ENCODE results near the gene FEV.

The FEV gene

DNA sequence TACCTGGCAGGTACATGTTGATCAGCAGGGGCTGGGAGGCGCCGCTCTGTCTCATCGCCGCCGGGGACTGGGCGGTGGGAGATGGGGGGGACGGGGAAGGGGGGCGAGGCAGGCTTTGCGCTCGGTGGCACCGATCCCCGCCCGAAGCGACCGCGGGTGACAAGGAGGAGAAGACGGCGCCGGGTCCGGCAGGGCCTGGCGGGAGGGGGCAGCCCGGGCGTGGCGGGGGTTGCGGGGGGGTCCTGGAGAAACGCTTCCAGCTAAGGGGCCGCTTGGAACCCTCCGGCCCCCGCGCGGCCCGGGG is at the start of gene FEV:
Gene FEV (minus strand): TSS at position 164 of the 304 bp plus-strand sequence. CDS start 109 bp downstream, at position 55.
- no peak for DNase-seq

GRCh38 chr2:219032051-219032745 is 47.2 kb upstream of the FEV start:
- DNase-seq = no peak

- no peak for DNase-seq
Measured at GRCh38 chr2:219031005-219031738, 46.2 kb upstream of the FEV start.

DNA sequence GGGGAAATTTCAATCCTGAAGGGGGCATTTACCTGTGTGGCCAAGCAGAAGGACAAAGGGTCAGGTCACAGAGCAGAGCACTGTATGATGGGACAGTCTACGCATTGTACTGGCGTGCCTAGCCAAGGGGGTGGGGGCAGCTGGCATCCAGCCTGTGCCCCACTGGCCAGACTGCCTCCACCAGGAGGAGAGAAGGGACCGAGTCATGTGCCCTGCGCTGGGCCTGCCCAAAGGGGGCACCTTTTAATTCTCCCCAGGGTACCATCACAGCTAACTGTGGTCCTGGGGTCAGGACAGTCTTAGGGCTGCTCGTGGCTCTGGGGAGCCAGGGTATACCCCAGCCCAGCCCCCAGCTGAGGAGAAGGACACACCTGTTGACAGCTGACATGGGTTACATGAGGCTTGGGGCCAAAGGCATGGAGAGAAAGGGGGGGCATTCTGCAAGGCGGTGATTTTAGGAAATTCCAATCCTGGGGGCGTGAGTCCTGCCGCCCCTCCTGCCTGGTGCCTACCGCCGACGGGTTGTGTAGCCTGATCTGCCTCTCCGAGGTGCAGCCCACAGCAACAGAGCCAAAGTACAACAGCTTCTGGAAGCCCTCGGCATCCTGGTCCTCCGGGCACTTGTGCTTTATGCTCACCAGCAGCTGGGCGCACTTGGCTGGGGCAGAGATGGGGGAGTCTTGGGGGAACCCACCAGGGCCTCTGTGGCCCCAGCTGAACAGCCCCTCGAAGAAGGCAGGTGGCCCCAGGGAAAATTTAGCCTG is 45.4 kb upstream of the FEV start:
- DNase-seq = no peak

DNA sequence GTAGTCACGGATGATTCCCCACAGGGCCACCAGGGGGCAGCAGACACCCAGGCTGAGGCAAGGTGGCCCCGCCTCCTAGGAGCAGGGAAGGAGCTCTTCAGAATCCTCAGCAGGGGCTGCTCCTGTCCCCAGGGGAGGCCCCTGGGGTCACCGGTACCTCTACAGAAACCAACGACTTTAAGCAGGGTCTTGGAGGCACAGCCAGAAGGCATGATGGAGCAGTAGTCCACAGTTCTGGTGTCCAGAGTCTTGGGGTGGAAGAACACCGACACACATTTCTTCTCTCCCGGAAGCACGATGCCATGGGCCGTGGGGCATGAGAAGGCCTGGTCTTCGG is 44.8 kb upstream of the FEV start:
- DNase-seq = peak; percentile 84

DNA sequence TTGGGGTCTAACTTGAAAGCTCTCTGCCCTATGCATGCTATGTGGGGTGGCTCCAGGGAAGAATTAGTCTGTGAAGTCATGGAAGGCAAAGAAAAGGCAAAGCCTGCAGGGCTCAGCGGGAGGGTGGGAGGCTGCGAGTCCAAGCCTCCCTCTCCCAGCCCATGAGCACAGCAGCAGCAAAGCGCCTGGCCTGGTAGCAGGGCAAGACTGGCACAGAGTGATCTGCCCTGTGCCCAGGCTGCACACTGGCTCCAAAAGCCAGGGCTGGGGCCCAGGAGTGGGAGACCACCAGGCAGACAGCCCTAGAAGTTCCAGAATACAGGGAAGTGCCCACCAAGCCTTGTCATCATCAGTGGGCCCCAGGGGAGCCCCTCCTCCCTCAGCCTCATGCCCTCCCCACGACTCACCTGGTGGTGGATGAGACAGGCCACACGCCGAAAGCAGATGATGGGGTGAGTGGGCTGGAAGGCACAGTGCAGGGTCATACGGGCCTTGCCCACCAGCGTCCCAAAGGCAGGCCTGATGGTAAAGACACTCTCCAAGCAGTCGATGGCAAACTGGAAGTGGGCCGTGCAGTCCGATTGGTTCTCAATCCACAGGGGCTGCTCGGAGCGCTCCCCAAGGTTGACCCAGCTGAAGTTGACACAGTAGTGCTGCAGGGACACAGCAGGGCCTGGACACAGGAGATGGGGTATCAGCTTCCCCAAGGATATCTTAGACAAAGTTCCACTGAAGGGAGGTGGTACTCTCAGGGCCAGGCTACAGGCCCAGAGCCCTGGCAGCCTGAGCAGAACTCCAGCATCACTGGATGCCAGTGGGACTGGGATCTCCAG is 44.2 kb upstream of the FEV start:
- no peak for DNase-seq

GRCh38 chr2:219028141-219028540 is 43.2 kb upstream of the FEV start:
- no peak for DNase-seq

GRCh38 chr2:219027511-219028055 is 42.6 kb upstream of the FEV start:
- no peak for DNase-seq

GRCh38 chr2:219026946-219027345 is 42.0 kb upstream of the FEV start:
- DNase-seq = no peak

GRCh38 chr2:219025637-219026585 is 40.9 kb upstream of the FEV start:
- no peak for DNase-seq

GRCh38 chr2:219024059-219024458 is 39.1 kb upstream of the FEV start:
- DNase-seq = no peak

DNA sequence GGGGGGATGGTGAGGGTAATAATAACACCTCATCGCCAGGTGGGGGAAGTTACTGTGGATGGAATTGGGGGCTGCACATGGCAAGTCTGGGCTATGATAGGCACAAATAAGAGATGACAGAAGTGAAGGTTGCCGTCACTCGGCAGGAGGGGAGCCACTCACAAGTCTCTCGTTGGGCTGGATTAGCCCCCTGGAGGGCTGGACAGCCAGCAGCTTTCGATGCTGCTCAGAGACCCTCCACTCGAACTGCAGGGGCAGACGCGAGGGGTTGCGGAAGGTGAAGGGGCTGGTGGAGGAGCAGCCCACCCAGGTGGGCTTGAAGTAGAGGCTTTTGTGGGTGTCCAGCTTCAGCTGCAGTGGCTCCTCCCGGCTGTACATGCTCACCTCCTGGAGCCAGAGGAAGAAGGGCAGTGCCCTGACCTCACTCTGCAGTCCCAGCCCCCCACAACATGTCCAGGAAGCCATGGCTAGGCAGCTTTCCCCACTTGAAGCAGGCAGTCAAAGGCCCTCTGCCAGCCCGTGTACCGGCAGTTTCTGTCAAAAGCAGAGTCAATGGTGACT is 38.1 kb upstream of the FEV start:
- DNase-seq = no peak

DNA sequence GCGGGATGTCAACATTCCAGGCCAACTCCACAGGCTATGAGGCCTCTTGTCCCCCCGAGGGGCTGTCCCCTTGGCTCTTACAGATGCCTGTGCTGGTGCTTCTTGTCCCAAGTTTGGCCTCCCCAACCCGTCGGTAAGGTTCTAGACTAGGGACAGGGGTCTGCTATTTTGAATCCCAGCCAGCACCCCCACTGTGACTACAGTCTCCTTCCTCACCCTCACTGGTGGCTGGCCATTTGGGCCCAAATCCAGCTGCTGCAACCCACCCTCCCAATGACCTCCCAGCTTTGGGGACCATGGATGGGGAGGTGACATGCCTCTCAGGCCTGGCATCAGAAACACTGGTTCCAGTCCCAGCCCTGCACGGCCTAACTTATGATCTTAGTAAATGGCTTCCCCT is 37.6 kb upstream of the FEV start:
- DNase-seq = no peak

GRCh38 chr2:219022041-219022440 is 37.1 kb upstream of the FEV start:
- DNase-seq = no peak

- no peak for DNase-seq
Measured at GRCh38 chr2:219021591-219021990, 36.6 kb upstream of the FEV start.

- no peak for DNase-seq
Measured at GRCh38 chr2:219020604-219021365, 35.8 kb upstream of the FEV start.

DNA sequence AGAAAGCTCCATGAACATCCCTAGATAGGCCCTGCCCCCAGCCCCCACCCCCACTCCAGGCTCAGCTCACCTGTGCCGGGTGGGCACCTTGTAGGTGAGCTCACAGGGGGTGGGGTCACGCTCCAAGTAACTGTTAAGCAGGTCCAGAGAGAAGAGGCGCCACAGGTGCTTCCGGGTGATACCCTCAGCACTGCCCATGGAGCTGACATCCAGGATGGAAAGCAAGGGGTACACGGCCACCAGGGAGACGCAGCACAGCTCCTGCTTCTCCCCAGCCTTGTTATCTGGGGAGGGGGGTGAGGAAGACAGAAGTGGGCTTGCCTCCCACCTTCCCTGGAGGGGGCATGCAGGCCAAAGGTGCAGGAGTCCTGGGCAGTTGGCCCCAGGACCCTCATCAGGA is 34.5 kb upstream of the FEV start:
- DNase-seq = no peak

GRCh38 chr2:219018726-219019125 is 33.7 kb upstream of the FEV start:
- no peak for DNase-seq

DNA sequence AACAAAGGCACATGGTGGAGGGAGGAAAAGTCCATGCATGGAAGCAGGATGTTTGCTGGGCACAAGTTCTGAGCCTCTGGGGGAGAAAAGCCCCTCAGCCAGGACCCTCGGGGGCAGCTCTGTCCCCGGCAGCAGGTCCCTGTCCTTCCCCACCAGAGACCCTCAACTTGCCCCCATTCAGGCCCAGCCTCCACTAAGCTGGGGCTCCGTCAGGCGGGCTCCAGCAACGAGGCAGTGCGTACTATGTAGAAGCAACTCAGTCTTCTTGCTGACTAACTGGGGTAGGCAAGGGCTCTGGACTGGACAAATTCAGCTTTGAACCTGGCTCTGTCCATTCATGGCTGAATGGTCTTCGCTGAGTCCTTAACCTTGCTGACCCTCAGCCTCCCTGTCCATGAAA is 33.3 kb upstream of the FEV start:
- DNase-seq = no peak

DNA sequence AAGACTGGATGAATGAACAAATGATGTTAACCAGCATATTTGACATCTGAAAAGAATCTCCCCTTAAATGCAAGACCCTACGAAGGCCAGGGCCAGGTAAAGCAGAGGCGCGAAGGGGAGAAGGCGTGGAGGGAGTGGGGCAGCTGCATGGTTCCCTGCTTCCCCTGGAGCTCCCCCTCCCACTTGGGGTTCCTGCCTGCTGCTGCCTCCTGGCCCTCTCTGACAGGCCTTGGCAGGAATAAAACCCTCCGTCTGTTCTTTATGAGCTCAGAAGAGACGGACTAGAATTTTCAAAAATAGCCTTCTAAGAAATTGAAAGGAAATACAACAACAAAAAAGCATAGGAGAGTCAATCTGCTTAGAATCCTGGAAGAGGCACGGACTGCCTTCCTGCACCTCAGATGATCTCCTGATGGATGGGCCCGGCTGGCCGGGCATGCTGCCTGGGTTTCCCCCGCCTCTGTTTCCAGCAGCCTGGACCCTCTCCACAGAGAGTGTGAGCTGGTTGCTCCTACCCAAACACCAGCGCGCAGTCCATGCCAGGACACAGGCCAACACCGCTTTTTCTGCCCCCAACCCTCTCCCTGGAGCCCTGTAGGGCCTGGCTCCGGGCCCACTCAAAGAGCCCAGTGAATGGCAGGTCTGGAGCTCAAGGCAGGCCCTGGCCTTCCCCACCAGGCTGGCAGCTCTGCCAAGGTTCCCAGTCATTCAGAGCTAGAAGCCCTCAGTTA is 32.4 kb upstream of the FEV start:
- DNase-seq = no peak

All from hematopoietic multipotent progenitor cell treated with erythropoietin and hydrocortisone succinate and interleukin-3 and kit ligand, for 4 days (in vitro differentiated cells).